ENCODE data around the gene CCDC18.
"Not testable (repeated sequence)": the region's sequence is repeated elsewhere in the genome, so short reads cannot be mapped to it uniquely, and the experiment has no call there.

Gene CCDC18

GRCh38 chr1:93152835-93153234 lies 27.7 kb upstream of the CCDC18 start:
- Histone ChIP-seq H3K36me3 (ENCODE audit: control insufficient read depth, insufficient read depth, low read length) (peaks cover 3% of the 10 kb centered on the region), H3K9me3 (ENCODE audit: control insufficient read depth, low read length) (no peaks in the 10 kb centered on the region), H3K27me3 (ENCODE audit: control insufficient read depth, insufficient read depth, low read length) (no peaks in the 10 kb centered on the region), H3K4me1 (ENCODE audit: control insufficient read depth, insufficient read depth, low read length) (no peaks in the 10 kb centered on the region), H3K4me3 (ENCODE audit: low read length) (no peak overlapping the region), H3K9ac (ENCODE audit: low read length) (no peak overlapping the region)

GRCh38 chr1:93154898-93155297 lies 25.6 kb upstream of the CCDC18 start:
- Histone ChIP-seq H3K27me3 (ENCODE audit: control insufficient read depth, insufficient read depth, low read length) (no peaks in the 10 kb centered on the region), H3K36me3 (ENCODE audit: control insufficient read depth, insufficient read depth, low read length) (peaks cover 3% of the 10 kb centered on the region), H3K9me3 (ENCODE audit: control insufficient read depth, low read length) (no peaks in the 10 kb centered on the region)

GRCh38 chr1:93155335-93155734 lies 25.2 kb upstream of the CCDC18 start:
- no peak overlapping the region for H3K4me3 ChIP-seq (ENCODE audit: low read length)
- H3K9me3 ChIP-seq (ENCODE audit: control insufficient read depth, low read length): no peaks in the 10 kb centered on the region
- no peaks in the 10 kb centered on the region for H3K27me3 ChIP-seq (ENCODE audit: control insufficient read depth, insufficient read depth, low read length)
- peaks cover 3% of the 10 kb centered on the region for H3K36me3 ChIP-seq (ENCODE audit: control insufficient read depth, insufficient read depth, low read length)
- H3K9ac ChIP-seq (ENCODE audit: low read length): no peak overlapping the region
- no peaks in the 10 kb centered on the region for H3K4me1 ChIP-seq (ENCODE audit: control insufficient read depth, insufficient read depth, low read length)

More at GRCh38 chr1:93154898-93155297, 25.6 kb upstream of the CCDC18 start:
- H3K4me3 ChIP-seq (ENCODE audit: low read length): no peak overlapping the region
- no peaks in the 10 kb centered on the region for H3K4me1 ChIP-seq (ENCODE audit: control insufficient read depth, insufficient read depth, low read length)
- H3K9ac ChIP-seq (ENCODE audit: low read length): no peak overlapping the region

- no peak overlapping the region for H3K4me3 ChIP-seq (ENCODE audit: low read length)
- H3K36me3 ChIP-seq (ENCODE audit: control insufficient read depth, insufficient read depth, low read length): peaks cover 3% of the 10 kb centered on the region
- no peaks in the 10 kb centered on the region for H3K27me3 ChIP-seq (ENCODE audit: control insufficient read depth, insufficient read depth, low read length)
- no peaks in the 10 kb centered on the region for H3K4me1 ChIP-seq (ENCODE audit: control insufficient read depth, insufficient read depth, low read length)
- H3K9ac ChIP-seq (ENCODE audit: low read length): no peak overlapping the region
- H3K9me3 ChIP-seq (ENCODE audit: control insufficient read depth, low read length): no peaks in the 10 kb centered on the region
Observed at GRCh38 chr1:93159337-93159736, 21.2 kb upstream of the CCDC18 start.

- H3K9me3 ChIP-seq (ENCODE audit: control insufficient read depth, low read length); H3K36me3 ChIP-seq (ENCODE audit: control insufficient read depth, insufficient read depth, low read length); H3K9ac ChIP-seq (ENCODE audit: low read length); H3K4me1 ChIP-seq (ENCODE audit: control insufficient read depth, insufficient read depth, low read length); H3K27me3 ChIP-seq (ENCODE audit: control insufficient read depth, insufficient read depth, low read length); H3K4me3 ChIP-seq (ENCODE audit: low read length): not testable (repeated sequence)
Observed at GRCh38 chr1:93163314-93163713, 17.2 kb upstream of the CCDC18 start.

GRCh38 chr1:93164816-93165215 lies 15.7 kb upstream of the CCDC18 start:
- Histone ChIP-seq H3K4me1 (ENCODE audit: control insufficient read depth, insufficient read depth, low read length) (no peaks in the 10 kb centered on the region), H3K4me3 (ENCODE audit: low read length) (no peak overlapping the region), H3K36me3 (ENCODE audit: control insufficient read depth, insufficient read depth, low read length) (no peaks in the 10 kb centered on the region), H3K9ac (ENCODE audit: low read length) (no peak overlapping the region), H3K27me3 (ENCODE audit: control insufficient read depth, insufficient read depth, low read length) (no peaks in the 10 kb centered on the region), H3K9me3 (ENCODE audit: control insufficient read depth, low read length) (no peaks in the 10 kb centered on the region)

- not testable (repeated sequence) for H3K27me3 ChIP-seq (ENCODE audit: control insufficient read depth, insufficient read depth, low read length); H3K9me3 ChIP-seq (ENCODE audit: control insufficient read depth, low read length); H3K9ac ChIP-seq (ENCODE audit: low read length); H3K4me3 ChIP-seq (ENCODE audit: low read length); H3K4me1 ChIP-seq (ENCODE audit: control insufficient read depth, insufficient read depth, low read length); H3K36me3 ChIP-seq (ENCODE audit: control insufficient read depth, insufficient read depth, low read length)
Observed at GRCh38 chr1:93165895-93166294, 14.6 kb upstream of the CCDC18 start.

- Histone ChIP-seq H3K4me3 (ENCODE audit: low read length) (no peak overlapping the region), H3K4me1 (ENCODE audit: control insufficient read depth, insufficient read depth, low read length) (no peaks in the 10 kb centered on the region), H3K36me3 (ENCODE audit: control insufficient read depth, insufficient read depth, low read length) (no peaks in the 10 kb centered on the region), H3K9ac (ENCODE audit: low read length) (no peak overlapping the region), H3K9me3 (ENCODE audit: control insufficient read depth, low read length) (no peaks in the 10 kb centered on the region), H3K27me3 (ENCODE audit: control insufficient read depth, insufficient read depth, low read length) (no peaks in the 10 kb centered on the region)
Observed at GRCh38 chr1:93167006-93167405, 13.5 kb upstream of the CCDC18 start.

GRCh38 chr1:93170141-93170678 lies 10.3 kb upstream of the CCDC18 start:
- H3K36me3 ChIP-seq (ENCODE audit: control insufficient read depth, insufficient read depth, low read length); H3K4me1 ChIP-seq (ENCODE audit: control insufficient read depth, insufficient read depth, low read length); H3K9me3 ChIP-seq (ENCODE audit: control insufficient read depth, low read length); H3K27me3 ChIP-seq (ENCODE audit: control insufficient read depth, insufficient read depth, low read length); H3K4me3 ChIP-seq (ENCODE audit: low read length); H3K9ac ChIP-seq (ENCODE audit: low read length): not testable (repeated sequence)

GRCh38 chr1:93171549-93172034 lies 8.9 kb upstream of the CCDC18 start:
- no peak overlapping the region for H3K4me3 ChIP-seq (ENCODE audit: low read length)
- H3K4me1 ChIP-seq (ENCODE audit: control insufficient read depth, insufficient read depth, low read length): no peaks in the 10 kb centered on the region
- H3K9ac ChIP-seq (ENCODE audit: low read length): no peak overlapping the region
- no peaks in the 10 kb centered on the region for H3K27me3 ChIP-seq (ENCODE audit: control insufficient read depth, insufficient read depth, low read length)
- no peaks in the 10 kb centered on the region for H3K9me3 ChIP-seq (ENCODE audit: control insufficient read depth, low read length)
- H3K36me3 ChIP-seq (ENCODE audit: control insufficient read depth, insufficient read depth, low read length): no peaks in the 10 kb centered on the region

GRCh38 chr1:93172778-93173177 lies 7.7 kb upstream of the CCDC18 start:
- no peak overlapping the region for H3K4me3 ChIP-seq (ENCODE audit: low read length)
- no peaks in the 10 kb centered on the region for H3K4me1 ChIP-seq (ENCODE audit: control insufficient read depth, insufficient read depth, low read length)
- H3K36me3 ChIP-seq (ENCODE audit: control insufficient read depth, insufficient read depth, low read length): no peaks in the 10 kb centered on the region
- H3K27me3 ChIP-seq (ENCODE audit: control insufficient read depth, insufficient read depth, low read length): no peaks in the 10 kb centered on the region
- H3K9ac ChIP-seq (ENCODE audit: low read length): no peak overlapping the region
- H3K9me3 ChIP-seq (ENCODE audit: control insufficient read depth, low read length): no peaks in the 10 kb centered on the region

GRCh38 chr1:93174638-93175037 lies 5.9 kb upstream of the CCDC18 start:
- not testable (repeated sequence) for H3K4me3 ChIP-seq (ENCODE audit: low read length); H3K27me3 ChIP-seq (ENCODE audit: control insufficient read depth, insufficient read depth, low read length); H3K36me3 ChIP-seq (ENCODE audit: control insufficient read depth, insufficient read depth, low read length); H3K4me1 ChIP-seq (ENCODE audit: control insufficient read depth, insufficient read depth, low read length); H3K9me3 ChIP-seq (ENCODE audit: control insufficient read depth, low read length); H3K9ac ChIP-seq (ENCODE audit: low read length)

- Histone ChIP-seq H3K27me3 (ENCODE audit: control insufficient read depth, insufficient read depth, low read length) (no peaks in the 10 kb centered on the region), H3K9me3 (ENCODE audit: control insufficient read depth, low read length) (no peaks in the 10 kb centered on the region), H3K36me3 (ENCODE audit: control insufficient read depth, insufficient read depth, low read length) (no peaks in the 10 kb centered on the region), H3K9ac (ENCODE audit: low read length) (no peak overlapping the region), H3K4me1 (ENCODE audit: control insufficient read depth, insufficient read depth, low read length) (peaks cover 8% of the 10 kb centered on the region), H3K4me3 (ENCODE audit: low read length) (no peak overlapping the region)
Observed at GRCh38 chr1:93177991-93178390, 2.5 kb upstream of the CCDC18 start.
